Body of pancreas (tissue), 4 donors: ENCODE results near the gene DPEP1. TPM values are rescaled to one million over a fixed set of nuclear protein-coding genes. Genes with fewer than 3 reads are reported as not detected.
"Not testable (repeated sequence)": the region's sequence is repeated elsewhere in the genome, so short reads cannot be mapped to it uniquely, and the experiment has no call there.

Experiments used
- ATAC-seq: fragments of 150-250 bp; one replicate; pipeline ENCODE4 v1.9.1; 2016
- DNase-seq, 4 donors: peaks; one replicate each; pipeline ENCODE4 v3.0.0-alpha.2; 2019
- H3K27ac ChIP-seq, 4 donors: fragments of 200-600 bp; sonication (generic); 1 replicate in 3 of 4; 2 replicates in 1 of 4; pipeline versions ENCODE4 v1.5.1 to v1.6.1; 2016 to 2019; ENCODE audit warnings: mild to moderate bottlenecking in 1 of 4, mixed read lengths in 1 of 4, moderate library complexity in 1 of 4
- H3K27me3 ChIP-seq, 2 donors: fragments of 200-600 bp; sonication (generic); one replicate each; pipeline ENCODE4 v1.6.0; 2016; ENCODE audit warnings: mild to moderate bottlenecking in 1 of 2
- H3K36me3 ChIP-seq, 2 donors: fragments of 200-600 bp; sonication (generic); replicated peaks in 1 of 2; 2 replicates each; pipeline ENCODE4 v1.5.1; 2016; ENCODE audit warnings: low read depth in 2 of 2; ENCODE audit not compliant: insufficient read depth in 1 of 2
- H3K4me1 ChIP-seq: fragments of 200-600 bp; sonication (generic); one replicate; pipeline ENCODE4 v1.6.0; 2016
- H3K4me3 ChIP-seq, 2 donors: fragments of 200-600 bp; sonication (generic); 1 replicate in 1 of 2; 2 replicates in 1 of 2; pipeline ENCODE4 v1.5.1; 2016 to 2019
- H3K9me3 ChIP-seq, 3 donors: fragments of 200-600 bp; sonication (generic); 1 replicate in 2 of 3; 2 replicates in 1 of 3; pipeline ENCODE4 v1.5.1; 2016
- CTCF ChIP-seq, 7 experiments: fragments of 450-650 bp in 4 of 7; fragments of 200-600 bp in 3 of 7; sonication (generic) in 3 of 7; IDR thresholded peaks; one replicate each; pipeline ENCODE4 v1.5.1; 2016 to 2019; ENCODE audit warnings: antibody characterized with exemption in 7 of 7
- POLR2A ChIP-seq, 3 donors: fragments of 450-650 bp; IDR thresholded peaks; one replicate each; pipeline ENCODE4 v1.6.1; 2016; ENCODE audit warnings: antibody characterized with exemption in 3 of 3, mild to moderate bottlenecking in 2 of 3
- WGBS, 2 donors: methylation state at CpG; one replicate each; pipeline ENCODE4 v1.1.5; 2017; 5-methylcytosine and 5-hydroxymethylcytosine counted together
- intact Hi-C: fragments of 100-400 bp; cut with DNase I; formaldehyde crosslinking; loops from one replicate; pipeline ENCODE4 v1.15.1; 2023
- total RNA-seq, 2 donors: library from RNA; depleted of rRNA; stranded (reverse); fragments of >200 nt; gene quantifications; one replicate each; pipeline ENCODE4 v1.1.0, GENCODE V29; 2016

Gene DPEP1
- total RNA-seq, 2 donors from 2014 or later: 116 to 147 TPM

DNA sequence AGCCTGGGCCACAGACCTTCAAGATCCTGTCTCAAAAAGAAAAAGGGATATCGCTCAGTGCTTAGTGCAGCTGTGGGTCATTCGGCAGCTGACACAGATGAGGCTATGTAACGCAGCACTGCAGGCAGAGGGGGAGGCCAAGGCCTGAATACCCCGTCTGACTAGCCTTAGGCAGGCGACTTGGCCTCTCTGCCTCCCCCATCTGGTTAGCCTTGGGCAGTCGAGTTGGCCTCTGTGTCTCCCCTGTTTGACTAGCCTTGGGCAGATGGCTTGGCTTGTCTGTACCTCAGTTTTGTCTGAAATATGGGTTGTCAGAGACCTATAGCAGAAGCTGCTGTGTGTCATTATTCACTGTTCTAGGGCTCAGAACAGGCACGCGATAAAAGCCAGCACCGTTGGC lies 54.2 kb downstream of the DPEP1 start:
- ATAC-seq (no peak), DNase-seq (no peak)
- Histone ChIP-seq H3K27ac (no peak overlapping the region), H3K27me3 (no peaks in the 10 kb centered on the region), H3K4me3 (no peak overlapping the region), H3K36me3 (no peaks in the 10 kb centered on the region), H3K4me1 (no peaks in the 10 kb centered on the region), H3K9me3 (no peaks in the 10 kb centered on the region)
- TF ChIP-seq CTCF (IDR thresholded peaks at IDR 0.05) (no peak), POLR2A (IDR thresholded peaks at IDR 0.05) (no peak)
- WGBS, 2 donors: 75 to 93% methylated on average over 3 to 9 of the region's 9 CpGs
- intact Hi-C loops: no loop called here

DNA sequence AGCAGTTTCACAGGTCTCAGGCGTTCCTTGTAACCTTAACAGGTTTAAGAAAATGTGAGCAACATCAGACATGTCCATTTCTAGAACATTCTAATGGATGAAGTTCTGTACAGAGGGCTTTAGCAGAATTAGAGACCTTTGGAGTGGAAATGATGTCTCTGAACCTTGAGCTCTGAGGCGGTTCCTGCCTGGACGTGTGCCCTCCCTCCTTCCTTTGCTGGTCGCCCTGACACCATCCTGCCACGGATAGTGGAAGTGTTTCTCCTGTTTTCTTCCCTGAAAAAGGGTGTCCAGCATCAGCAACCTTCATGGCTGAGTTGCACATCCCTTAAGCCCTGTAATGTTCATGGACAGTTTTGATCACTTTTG lies 55.3 kb downstream of the DPEP1 start:
- Histone ChIP-seq H3K4me1 (no peaks in the 10 kb centered on the region), H3K36me3 (no peaks in the 10 kb centered on the region), H3K27me3 (no peaks in the 10 kb centered on the region), H3K9me3 (no peaks in the 10 kb centered on the region), H3K4me3 (no peak overlapping the region), H3K27ac (no peak overlapping the region)
- no peak for ATAC-seq
- intact Hi-C loops: no loop called here
- TF ChIP-seq POLR2A (IDR thresholded peaks at IDR 0.05) (no peak), CTCF (IDR thresholded peaks at IDR 0.05) (no peak)
- no peak for DNase-seq
- WGBS, 2 donors: 73 to 75% methylated on average over 5 of the region's 5 CpGs

GRCh38 chr16:89669755-89670154 lies 56.3 kb downstream of the DPEP1 start:
- H3K4me3 ChIP-seq: no peak overlapping the region
- H3K36me3 ChIP-seq: no peaks in the 10 kb centered on the region
- DNase-seq: no peak
- ATAC-seq: no peak
- intact Hi-C loops: no loop called here
- H3K27ac ChIP-seq: no peak overlapping the region
- H3K27me3 ChIP-seq: no peaks in the 10 kb centered on the region
- WGBS, 2 donors: 60 to 88% methylated on average over 3 to 12 of the region's 13 CpGs
- TF ChIP-seq CTCF (IDR thresholded peaks at IDR 0.05): no peak
- no peak for TF ChIP-seq POLR2A (IDR thresholded peaks at IDR 0.05)
- H3K9me3 ChIP-seq: no peaks in the 10 kb centered on the region
- no peaks in the 10 kb centered on the region for H3K4me1 ChIP-seq

- ATAC-seq (no peak), DNase-seq (no peak)
- Histone ChIP-seq H3K27ac (no peak overlapping the region), H3K9me3 (no peaks in the 10 kb centered on the region), H3K4me1 (no peaks in the 10 kb centered on the region), H3K36me3 (no peaks in the 10 kb centered on the region), H3K27me3 (no peaks in the 10 kb centered on the region), H3K4me3 (no peak overlapping the region)
- TF ChIP-seq CTCF (IDR thresholded peaks at IDR 0.05) (no peak), POLR2A (IDR thresholded peaks at IDR 0.05) (no peak)
- intact Hi-C loops: no loop called here
- WGBS, 2 donors: 81 to 91% methylated on average over 10 of the region's 10 CpGs
Measured at GRCh38 chr16:89670496-89671431, 57.3 kb downstream of the DPEP1 start.

- ATAC-seq, H3K36me3 ChIP-seq, DNase-seq, H3K4me1 ChIP-seq, H3K27me3 ChIP-seq, H3K9me3 ChIP-seq, H3K4me3 ChIP-seq, H3K27ac ChIP-seq, intact Hi-C loops: not testable (repeated sequence)
- 90 to 92% methylated on average over 4 of the region's 4 CpGs for WGBS, 2 donors
Measured at GRCh38 chr16:89671565-89671964, 58.1 kb downstream of the DPEP1 start.
